GM23248 (cell line): Measurements from ENCODE around the gene CCDC77. TPM values are rescaled to one million over a fixed set of nuclear protein-coding genes. Genes with fewer than 3 reads are reported as not detected.
A peak's percentile ranks its signal among the peaks of the same experiment; 100 is the strongest.

Experiments
- DNase-seq: peaks from one replicate; pipeline ENCODE4 v3.0.0-alpha.2; 2015
- H2AFZ ChIP-seq: fragments of 200-600 bp; sonication (generic); 2 replicates; pipeline ENCODE4 v1.6.1; 2016; ENCODE audit warnings: antibody characterized with exemption
- H3F3A ChIP-seq: fragments of 200-600 bp; sonication (generic); 2 replicates; pipeline ENCODE4 v1.6.1; 2016; ENCODE audit warnings: mild to moderate bottlenecking, antibody characterized with exemption, mixed run types; ENCODE audit not compliant: insufficient read depth
- H3K27ac ChIP-seq: fragments of 200-600 bp; sonication (generic); 2 replicates; pipeline ENCODE4 v1.5.1; 2016; ENCODE audit warnings: mild to moderate bottlenecking
- H3K27me3 ChIP-seq: fragments of 200-600 bp; sonication (generic); replicated peaks from 2 replicates; pipeline ENCODE4 v1.6.1; 2016; ENCODE audit warnings: mild to moderate bottlenecking; ENCODE audit not compliant: insufficient read depth
- H3K36me3 ChIP-seq: fragments of 200-600 bp; sonication (generic); 2 replicates; pipeline ENCODE4 v1.6.1; 2016; ENCODE audit warnings: low read depth, mild to moderate bottlenecking
- H3K4me1 ChIP-seq: fragments of 200-600 bp; sonication (generic); 2 replicates; pipeline ENCODE4 v1.6.1; 2016; ENCODE audit warnings: mild to moderate bottlenecking; ENCODE audit not compliant: insufficient read depth
- H3K4me2 ChIP-seq: fragments of 200-600 bp; sonication (generic); one replicate; pipeline ENCODE4 v1.6.1; 2016; ENCODE audit warnings: mild to moderate bottlenecking; ENCODE audit not compliant: unreplicated experiment
- H3K4me3 ChIP-seq: fragments of 200-600 bp; sonication (generic); 2 replicates; pipeline ENCODE4 v1.5.1; 2016; ENCODE audit warnings: mild to moderate bottlenecking
- H3K79me2 ChIP-seq: fragments of 200-600 bp; sonication (generic); 2 replicates; pipeline ENCODE4 v1.6.1; 2016; ENCODE audit warnings: mild to moderate bottlenecking; ENCODE audit not compliant: insufficient read depth
- H3K9ac ChIP-seq: fragments of 200-600 bp; sonication (generic); 2 replicates; pipeline ENCODE4 v1.6.1; 2016; ENCODE audit warnings: mild to moderate bottlenecking
- H3K9me2 ChIP-seq: fragments of 200-600 bp; sonication (generic); 2 replicates; pipeline ENCODE4 v1.6.1; 2016; ENCODE audit warnings: mixed run types, mild to moderate bottlenecking, moderate library complexity; ENCODE audit not compliant: insufficient read depth
- H3K9me3 ChIP-seq: fragments of 200-600 bp; sonication (generic); one replicate; pipeline ENCODE4 v1.6.1; 2017; ENCODE audit warnings: low read depth
- H4K20me1 ChIP-seq: fragments of 200-600 bp; sonication (generic); 2 replicates; pipeline ENCODE4 v1.6.0; 2016; ENCODE audit not compliant: insufficient read depth
- EZH2 ChIP-seq: fragments of 200-600 bp; sonication (generic); IDR thresholded peaks from 2 replicates; pipeline ENCODE4 v1.6.1; 2018; ENCODE audit warnings: antibody characterized with exemption, mild to moderate bottlenecking; ENCODE audit not compliant: insufficient read depth, poor library complexity, severe bottlenecking
- EZH2phosphoT487 ChIP-seq: fragments of 200-600 bp; sonication (generic); IDR thresholded peaks from 2 replicates; pipeline ENCODE4 v1.6.1; 2018; ENCODE audit warnings: antibody characterized with exemption, moderate library complexity, mild to moderate bottlenecking, low read depth; ENCODE audit not compliant: insufficient read depth
- WGBS, 2 experiments: methylation state at CpG; one replicate each; pipeline ENCODE4 v1.1.6; 2015 to 2017; ENCODE audit warnings: low lambda C conversion rate in 2 of 2, low coverage in 1 of 2; ENCODE audit errors: missing lambda C conversion rate in 2 of 2; 5-methylcytosine and 5-hydroxymethylcytosine counted together
- in situ Hi-C: fragments of 300-500 bp; cut with MboI; formaldehyde crosslinking; loops from 2 replicates; pipeline ENCODE4 v1.15.0; 2020
- polyA plus RNA-seq: library from polyadenylated mRNA; unstranded; fragments of >200 nt; fragmentation: Nextera tagmentation; extraction: Ambion mirVana; gene quantifications from 2 replicates; pipeline ENCODE4 v1.2.1, GENCODE V29; 2016
- total RNA-seq: library from RNA; depleted of rRNA; stranded (reverse); fragments of >200 nt; shearing (Covaris generic); gene quantifications from 2 replicates; pipeline ENCODE4 v1.2.3, GENCODE V29; 2014

Gene CCDC77
- total and polyA plus RNA-seq, 2 experiments from 2014 or later = 6.3 to 8.3 TPM

DNA sequence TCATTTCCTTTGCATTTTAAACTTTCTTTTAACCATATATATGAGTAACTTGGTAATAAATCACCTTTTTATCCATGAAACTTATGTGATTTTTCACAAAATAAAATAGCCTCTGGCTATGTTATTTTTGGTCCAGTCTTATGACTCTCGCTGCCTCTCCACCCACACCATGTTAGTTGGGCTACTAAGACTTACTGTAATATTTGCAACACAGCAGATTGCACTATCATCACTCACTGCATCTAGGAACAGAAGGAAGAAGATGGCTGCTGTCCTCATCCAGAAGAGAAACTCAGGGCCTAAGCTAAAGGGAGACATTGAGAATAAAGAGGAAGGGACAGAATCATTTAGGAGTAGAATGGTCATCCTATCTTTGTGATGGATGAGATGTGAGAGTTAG lies 45.7 kb downstream of the CCDC77 start:
- H2AFZ ChIP-seq = no peak overlapping the region
- TF ChIP-seq EZH2 (no peak), EZH2phosphoT487 (no peak)
- no peaks in the 10 kb centered on the region for H3K9me3 ChIP-seq
- no peaks in the 10 kb centered on the region for H3K36me3 ChIP-seq
- no peak overlapping the region for H3K4me3 ChIP-seq
- no peaks in the 10 kb centered on the region for H3F3A ChIP-seq
- no peaks in the 10 kb centered on the region for H3K79me2 ChIP-seq
- H3K9ac ChIP-seq = no peak overlapping the region
- no peak overlapping the region for H3K27ac ChIP-seq
- WGBS, 2 experiments = 71 to 75% methylated on average over 1 of the region's 1 CpG
- no peaks in the 10 kb centered on the region for H3K4me1 ChIP-seq
- H3K9me2 ChIP-seq = no peaks in the 10 kb centered on the region
- no peak overlapping the region for H3K4me2 ChIP-seq
- H4K20me1 ChIP-seq = no peaks in the 10 kb centered on the region
- DNase-seq = peak; percentile 50
- peaks cover 30% of the 10 kb centered on the region for H3K27me3 ChIP-seq
- in situ Hi-C loops = loop anchor here (5.0 to 10.0 kb wide), 2 partner anchors 88 to 105 kb away; no protein-coding TSS in a partner anchor

DNA sequence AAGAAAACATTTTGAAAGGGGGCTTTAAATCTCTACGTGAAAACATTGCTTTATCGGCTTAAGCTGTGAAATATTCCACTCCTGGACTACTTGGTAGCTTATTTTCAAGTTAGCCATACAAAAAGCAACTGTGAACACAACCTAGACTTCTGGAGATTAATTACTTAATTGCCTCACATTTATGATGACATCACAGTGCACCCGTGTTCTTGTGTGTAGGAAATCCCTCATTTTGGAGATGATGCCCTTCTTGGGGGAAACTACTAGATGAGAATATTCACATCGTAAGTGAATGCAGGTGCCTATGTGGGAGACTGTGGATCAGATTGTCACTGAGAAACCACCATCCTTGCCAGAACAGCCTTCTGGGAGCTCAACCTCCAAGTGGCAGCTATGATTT lies 47.8 kb downstream of the CCDC77 start:
- no peak overlapping the region for H3K4me2 ChIP-seq
- no peaks in the 10 kb centered on the region for H3F3A ChIP-seq
- H4K20me1 ChIP-seq = no peaks in the 10 kb centered on the region
- no peak overlapping the region for H2AFZ ChIP-seq
- H3K4me3 ChIP-seq = no peak overlapping the region
- no peaks in the 10 kb centered on the region for H3K9me3 ChIP-seq
- no peaks in the 10 kb centered on the region for H3K4me1 ChIP-seq
- no peaks in the 10 kb centered on the region for H3K9me2 ChIP-seq
- no peak overlapping the region for H3K27ac ChIP-seq
- H3K36me3 ChIP-seq = no peaks in the 10 kb centered on the region
- 70 to 75% methylated on average over 4 of the region's 4 CpGs for WGBS, 2 experiments
- peaks cover 30% of the 10 kb centered on the region for H3K27me3 ChIP-seq
- no peak for DNase-seq
- TF ChIP-seq EZH2phosphoT487 (no peak), EZH2 (no peak)
- H3K9ac ChIP-seq = no peak overlapping the region
- in situ Hi-C loops = loop anchor here (5.0 to 10.0 kb wide), 2 partner anchors 86 to 103 kb away; no protein-coding TSS in a partner anchor
- no peaks in the 10 kb centered on the region for H3K79me2 ChIP-seq

DNA sequence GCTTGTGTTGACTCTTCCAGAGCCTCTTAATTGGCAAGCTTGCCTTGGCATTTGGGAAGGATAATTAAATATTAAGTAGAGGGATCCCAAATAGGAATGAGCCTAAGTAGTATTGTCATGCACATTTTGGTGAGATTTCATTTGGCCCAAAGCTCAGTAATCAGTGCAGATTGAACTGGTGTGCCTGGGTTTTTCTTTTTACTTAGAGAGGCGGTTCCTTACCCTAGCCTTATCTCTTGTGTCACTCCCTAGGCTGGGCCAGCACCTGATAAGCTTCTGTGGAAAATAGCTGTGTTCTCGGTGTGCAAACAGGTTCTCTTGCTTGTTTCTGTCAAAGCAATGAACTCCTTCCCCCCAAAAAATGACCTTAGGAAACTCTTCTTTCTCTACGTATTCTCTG lies 49.0 kb downstream of the CCDC77 start:
- Histone ChIP-seq H4K20me1 (no peaks in the 10 kb centered on the region), H3K27ac (no peak overlapping the region), H3K9me2 (no peaks in the 10 kb centered on the region), H3K36me3 (no peaks in the 10 kb centered on the region), H3K4me3 (no peak overlapping the region), H3K9ac (no peak overlapping the region), H3K79me2 (no peaks in the 10 kb centered on the region), H3K4me2 (no peak overlapping the region), H3K9me3 (no peaks in the 10 kb centered on the region), H2AFZ (no peak overlapping the region), H3K4me1 (no peaks in the 10 kb centered on the region), H3F3A (no peaks in the 10 kb centered on the region), H3K27me3 (peaks cover 33% of the 10 kb centered on the region)
- in situ Hi-C loops = no loop called here
- no peak for DNase-seq
- TF ChIP-seq EZH2 (no peak), EZH2phosphoT487 (no peak)
- 59 to 62% methylated on average over 3 of the region's 3 CpGs for WGBS, 2 experiments

GRCh38 chr12:452667-453210 lies 51.3 kb downstream of the CCDC77 start:
- Histone ChIP-seq H4K20me1 (no peaks in the 10 kb centered on the region), H3F3A (no peaks in the 10 kb centered on the region)
- WGBS, 2 experiments = 56 to 61% methylated on average over 11 to 14 of the region's 25 CpGs

More at GRCh38 chr12:452667-453210, 51.3 kb downstream of the CCDC77 start:
- Histone ChIP-seq H3K27ac (no peak overlapping the region), H3K36me3 (no peaks in the 10 kb centered on the region), H3K79me2 (no peaks in the 10 kb centered on the region), H2AFZ (no peak overlapping the region), H3K9ac (no peak overlapping the region), H3K9me2 (no peaks in the 10 kb centered on the region), H3K27me3 (peaks cover 53% of the 10 kb centered on the region), H3K4me1 (no peaks in the 10 kb centered on the region), H3K9me3 (no peaks in the 10 kb centered on the region), H3K4me2 (no peak overlapping the region), H3K4me3 (no peak overlapping the region)
- TF ChIP-seq EZH2 (no peak), EZH2phosphoT487 (no peak)
- in situ Hi-C loops = no loop called here
- peak; percentile 17 for DNase-seq
